K562 treated with DMSO at 1 percent for 48 hours (cell line): ENCODE measurements around the gene USP3. TPM values are rescaled to one million over a fixed set of nuclear protein-coding genes. Genes with fewer than 3 reads are reported as not detected.

Experiments used
- total RNA-seq: library from RNA; unstranded; fragments of 300-600 nt; gene quantifications from 2 replicates; pipeline ENCODE4 v1.2.3, GENCODE V29; 2022; ENCODE audit warnings: low replicate concordance; ENCODE audit errors: extremely low read depth

The USP3 gene, protein sequence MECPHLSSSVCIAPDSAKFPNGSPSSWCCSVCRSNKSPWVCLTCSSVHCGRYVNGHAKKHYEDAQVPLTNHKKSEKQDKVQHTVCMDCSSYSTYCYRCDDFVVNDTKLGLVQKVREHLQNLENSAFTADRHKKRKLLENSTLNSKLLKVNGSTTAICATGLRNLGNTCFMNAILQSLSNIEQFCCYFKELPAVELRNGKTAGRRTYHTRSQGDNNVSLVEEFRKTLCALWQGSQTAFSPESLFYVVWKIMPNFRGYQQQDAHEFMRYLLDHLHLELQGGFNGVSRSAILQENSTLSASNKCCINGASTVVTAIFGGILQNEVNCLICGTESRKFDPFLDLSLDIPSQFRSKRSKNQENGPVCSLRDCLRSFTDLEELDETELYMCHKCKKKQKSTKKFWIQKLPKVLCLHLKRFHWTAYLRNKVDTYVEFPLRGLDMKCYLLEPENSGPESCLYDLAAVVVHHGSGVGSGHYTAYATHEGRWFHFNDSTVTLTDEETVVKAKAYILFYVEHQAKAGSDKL
- not detected in 2 replicates for total RNA-seq

DNA sequence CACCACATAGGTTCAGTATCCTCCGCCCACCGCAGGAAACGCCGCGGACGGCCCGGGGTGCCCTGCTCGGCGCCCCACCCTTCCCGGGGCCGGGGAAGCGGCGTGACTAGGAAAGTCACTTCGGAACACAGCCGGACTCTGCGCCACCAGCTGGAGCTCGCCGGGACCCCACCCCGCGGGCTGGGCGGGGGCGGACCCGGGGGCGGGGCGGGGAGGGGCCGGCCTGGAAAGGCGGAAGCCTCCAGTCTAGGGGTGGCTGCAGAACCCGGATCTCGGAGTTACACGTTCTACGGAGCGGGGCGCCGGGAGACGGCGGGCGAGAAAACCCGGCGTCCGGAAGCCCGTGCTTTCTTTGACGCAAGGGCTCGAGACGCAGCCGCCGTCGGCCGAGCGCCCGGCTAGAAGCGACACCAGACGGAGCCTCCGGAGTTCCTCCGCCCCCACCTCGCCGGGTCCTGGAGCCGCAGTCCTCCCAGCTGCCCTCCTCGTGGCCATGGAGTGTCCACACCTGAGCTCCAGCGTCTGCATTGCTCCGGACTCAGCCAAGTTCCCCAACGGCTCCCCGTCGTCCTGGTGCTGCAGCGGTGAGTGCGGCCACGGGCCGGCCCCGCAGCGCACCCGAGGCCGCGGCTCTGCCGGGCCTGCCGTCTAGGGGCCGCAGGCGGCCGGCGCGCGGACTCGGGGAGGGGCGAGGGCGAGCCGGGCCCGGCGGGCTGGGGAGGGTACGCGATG lies at the start of gene USP3:
USP3 (plus strand) TSS at position 347 of the 732 bp plus-strand sequence; CDS start at position 494, 147 bp downstream.

DNA sequence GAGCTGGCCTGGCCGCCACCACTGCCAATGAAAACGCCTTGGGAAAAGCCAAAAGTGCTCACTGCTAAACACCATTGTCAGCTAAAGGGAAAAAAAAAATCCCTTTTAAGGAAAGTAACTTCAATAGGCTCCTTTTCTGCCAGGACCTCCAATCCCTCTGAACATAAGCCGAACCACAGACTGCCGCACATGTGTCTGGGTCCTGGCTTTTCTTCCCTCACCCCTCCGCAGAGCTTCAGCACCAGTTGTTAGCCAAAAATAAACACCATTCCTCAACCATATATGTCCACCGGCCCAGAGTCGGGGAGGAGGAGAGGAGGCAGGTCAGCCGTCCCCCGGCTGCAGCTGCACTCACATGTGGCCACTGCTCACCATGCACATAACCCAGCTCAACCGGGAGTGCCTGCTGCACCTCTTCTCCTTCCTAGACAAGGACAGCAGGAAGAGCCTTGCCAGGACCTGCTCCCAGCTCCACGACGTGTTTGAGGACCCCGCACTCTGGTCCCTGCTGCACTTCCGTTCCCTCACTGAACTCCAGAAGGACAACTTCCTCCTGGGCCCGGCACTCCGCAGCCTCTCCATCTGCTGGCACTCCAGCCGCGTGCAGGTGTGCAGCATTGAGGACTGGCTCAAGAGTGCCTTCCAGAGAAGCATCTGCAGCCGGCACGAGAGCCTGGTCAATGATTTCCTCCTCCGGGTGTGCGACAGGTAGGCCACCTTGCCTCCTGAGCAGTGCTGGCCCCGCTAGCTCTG lies 92.8 kb downstream of the USP3 start, which contains the start of gene FBXL22:
FBXL22 (plus strand) TSS at position 350 of the 753 bp plus-strand sequence; CDS start at position 356, 6 bp downstream.

Other genes starting within 250 kb of the USP3 start
- gene APH1B, start 227.0 kb upstream of the USP3 start, total RNA-seq, result not detected in 2 replicates
- not detected in 2 replicates for gene CA12, start 122.7 kb upstream of the USP3 start, total RNA-seq
- not detected in 2 replicates for gene FBXL22, start 92.8 kb downstream of the USP3 start, total RNA-seq